GM18508 (cell line): ENCODE results near the gene CDIP1.

Source experiments
- ATAC-seq: cut with Tn5 transposase; IDR thresholded peaks from one replicate; pipeline ENCODE4 v1.9.1; 2021; ENCODE audit warnings: moderate number of reproducible peaks; ENCODE audit not compliant: insufficient read depth, unreplicated experiment

The CDIP1 gene

DNA sequence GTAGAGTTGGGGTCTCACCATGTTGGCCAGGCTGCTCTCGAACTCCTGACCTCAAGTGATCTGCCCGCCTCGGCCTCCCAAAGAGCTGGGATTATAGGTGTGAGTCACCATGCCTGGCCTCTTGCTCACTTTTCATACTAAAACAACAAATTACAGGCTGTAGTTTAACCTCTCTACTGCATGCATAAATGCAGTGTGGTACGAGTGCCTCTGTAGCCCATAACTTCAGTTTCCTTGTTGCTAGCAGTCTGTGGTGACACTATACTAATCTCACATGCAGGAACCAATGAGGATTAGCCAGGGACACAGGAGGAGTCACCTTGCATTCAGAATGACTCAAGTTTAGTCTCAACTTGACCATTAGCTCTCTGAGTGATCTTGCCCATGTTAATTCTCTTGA, 42.3 kb downstream of the CDIP1 start:
- ATAC-seq, result no peak

DNA sequence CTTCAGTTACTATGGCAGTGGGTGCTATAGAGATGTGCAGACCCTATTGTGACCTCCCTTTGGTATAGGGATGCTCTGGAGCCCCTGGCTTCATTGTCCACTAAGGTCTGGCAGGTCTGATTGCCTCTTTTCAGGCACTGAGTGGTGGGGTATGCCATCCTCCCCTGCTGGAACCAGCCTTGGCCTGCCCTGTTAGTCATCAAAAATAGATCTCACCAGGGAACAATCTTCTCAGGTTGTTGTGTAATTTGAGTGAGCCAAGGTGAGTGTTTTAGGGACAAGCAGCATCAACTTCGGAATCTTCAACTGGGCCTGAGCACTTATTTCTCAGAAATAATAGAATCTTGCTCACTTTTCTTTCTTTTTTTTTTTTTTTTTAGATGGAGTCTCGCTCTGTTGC, 42.8 kb downstream of the CDIP1 start:
- no peak for ATAC-seq

DNA sequence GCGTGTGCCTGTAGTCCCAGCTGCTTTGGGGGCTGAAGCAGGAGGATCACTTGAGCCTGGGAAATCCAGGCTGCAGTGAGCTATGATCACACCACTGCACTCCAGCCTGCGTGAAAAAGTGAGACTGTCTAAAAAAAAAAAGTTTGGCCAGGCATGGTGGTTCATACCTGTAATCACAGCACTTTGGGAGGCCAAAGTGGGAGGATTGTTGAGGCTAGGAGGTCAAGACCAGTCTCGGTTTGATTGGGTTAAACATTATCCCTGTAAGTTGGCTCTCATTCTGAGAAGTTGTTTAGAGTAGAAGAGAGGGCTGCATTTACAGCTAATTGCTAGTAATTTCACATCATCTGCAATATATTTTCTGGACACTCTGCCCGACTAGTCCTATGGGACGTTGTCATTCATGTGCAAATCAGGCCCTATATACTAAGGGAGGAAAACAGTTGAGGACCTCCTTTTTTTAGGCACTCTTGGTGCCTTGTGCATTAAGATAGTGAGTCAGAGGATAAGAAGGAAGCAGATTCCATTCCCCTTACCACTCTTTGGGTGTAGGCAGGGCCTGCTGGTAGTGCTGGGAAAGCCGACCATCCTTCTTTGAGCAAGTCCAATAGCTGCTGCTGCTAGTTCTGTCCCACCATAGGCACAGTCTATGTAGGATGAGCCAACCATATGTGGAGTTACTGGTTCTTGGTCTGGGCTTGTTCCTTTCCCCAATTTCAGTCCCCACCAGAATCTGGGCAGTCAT, 43.7 kb downstream of the CDIP1 start:
- no peak for ATAC-seq

DNA sequence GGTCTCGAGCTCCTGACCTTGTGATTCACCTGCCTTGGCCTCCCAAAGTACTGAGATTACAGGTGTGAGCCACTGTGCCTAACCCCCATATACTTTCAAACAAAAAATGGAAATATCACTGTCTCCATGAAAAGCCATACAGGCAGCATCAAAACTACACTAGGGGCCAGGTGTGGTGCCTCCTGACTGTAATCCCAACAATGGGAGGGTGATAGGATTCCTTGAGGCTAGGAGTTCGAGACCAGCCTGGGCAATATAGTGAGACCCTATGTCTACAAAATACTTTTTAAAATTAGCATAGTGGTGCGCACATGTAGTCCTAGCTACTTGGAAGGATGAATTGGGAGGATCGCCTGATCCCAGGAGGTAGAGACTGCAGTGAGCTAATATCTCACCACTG, 46.7 kb downstream of the CDIP1 start:
- ATAC-seq, result no peak

- ATAC-seq, result no peak
Observed at GRCh38 chr16:4489030-4489429, 49.5 kb downstream of the CDIP1 start.

DNA sequence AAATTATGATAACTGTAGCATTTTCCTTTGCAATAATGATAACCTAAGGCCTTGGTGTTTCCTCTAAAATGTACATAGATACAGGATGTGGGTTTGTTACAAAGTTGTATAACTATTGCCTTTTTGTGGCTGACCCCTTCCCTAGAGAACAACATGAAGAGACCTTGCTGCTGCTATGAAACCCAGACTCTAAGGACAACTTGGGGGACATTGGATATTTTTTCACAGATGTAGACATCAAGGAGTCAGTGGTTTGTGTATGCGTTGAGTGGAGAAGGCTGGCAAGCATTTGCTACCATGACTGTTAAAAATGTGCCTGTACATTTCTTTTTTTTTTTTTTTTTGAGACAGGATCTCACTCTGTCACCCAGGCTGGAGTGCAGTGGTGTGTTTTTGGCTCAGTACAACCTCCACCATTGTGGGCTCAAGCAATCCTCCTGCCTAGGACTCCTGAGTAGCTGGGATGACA, 50.0 kb downstream of the CDIP1 start:
- ATAC-seq, result no peak

DNA sequence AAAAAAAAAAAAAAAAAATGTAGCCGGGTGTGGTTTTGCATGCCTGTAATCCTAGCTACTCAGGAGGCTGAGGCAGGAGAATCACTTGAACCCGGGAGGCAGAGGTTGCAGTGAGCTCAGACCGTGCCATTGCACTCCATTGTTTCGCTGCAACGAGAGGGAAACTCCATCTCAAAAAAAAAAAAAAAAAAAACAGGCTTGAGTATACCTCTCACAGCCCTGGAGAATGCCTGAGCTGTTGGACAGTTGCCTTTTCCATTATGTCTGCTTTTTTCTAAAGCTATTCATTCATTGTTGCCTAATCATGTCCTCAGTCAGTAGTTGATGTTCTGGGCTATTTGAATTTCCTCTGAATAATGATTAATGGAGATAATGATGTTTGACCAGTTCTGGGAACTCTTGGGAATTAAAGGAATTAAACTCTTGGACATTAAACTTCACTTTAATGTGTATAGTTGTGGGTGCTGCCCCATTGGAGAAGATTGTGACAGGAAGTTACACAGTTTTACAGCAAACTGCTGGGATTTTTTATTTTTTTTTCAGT, 50.5 kb downstream of the CDIP1 start:
- ATAC-seq, result no peak

DNA sequence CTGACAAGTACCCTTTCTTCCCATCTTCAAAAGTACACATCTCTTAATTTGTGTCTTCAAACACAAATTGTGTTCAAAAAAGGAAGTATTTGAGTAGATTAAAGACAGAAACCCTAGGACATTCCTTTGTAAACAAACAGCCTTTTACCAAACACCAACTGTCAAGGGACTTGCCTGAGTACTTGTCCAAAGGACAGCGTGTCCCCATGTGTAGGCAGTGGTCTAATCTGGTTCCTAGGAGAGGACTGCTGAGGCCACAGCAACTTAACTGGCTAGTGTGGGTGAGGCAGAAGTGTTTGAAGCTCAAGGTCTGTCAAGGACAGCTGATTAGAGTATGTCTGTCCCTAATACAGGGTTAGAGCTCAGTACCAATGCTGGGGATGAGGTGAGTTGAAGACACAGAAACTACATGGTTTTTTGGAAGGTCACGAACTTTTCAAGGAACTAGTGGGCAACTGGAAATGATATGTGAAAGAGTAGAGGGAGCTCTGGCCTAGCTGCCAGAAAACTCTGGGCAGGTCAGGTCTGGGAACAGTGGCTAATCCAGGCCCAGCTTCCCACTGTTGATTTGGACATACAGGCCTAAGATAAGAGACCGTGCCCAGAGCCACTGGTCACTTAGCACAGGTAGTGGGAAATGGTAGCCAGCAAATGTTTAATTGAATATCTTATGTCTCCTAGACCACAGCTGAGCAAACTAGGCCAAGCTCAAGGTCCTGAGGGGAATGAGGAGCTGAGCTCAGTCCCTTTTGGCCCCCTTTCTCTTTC, 52.3 kb downstream of the CDIP1 start:
- ATAC-seq, result no peak

DNA sequence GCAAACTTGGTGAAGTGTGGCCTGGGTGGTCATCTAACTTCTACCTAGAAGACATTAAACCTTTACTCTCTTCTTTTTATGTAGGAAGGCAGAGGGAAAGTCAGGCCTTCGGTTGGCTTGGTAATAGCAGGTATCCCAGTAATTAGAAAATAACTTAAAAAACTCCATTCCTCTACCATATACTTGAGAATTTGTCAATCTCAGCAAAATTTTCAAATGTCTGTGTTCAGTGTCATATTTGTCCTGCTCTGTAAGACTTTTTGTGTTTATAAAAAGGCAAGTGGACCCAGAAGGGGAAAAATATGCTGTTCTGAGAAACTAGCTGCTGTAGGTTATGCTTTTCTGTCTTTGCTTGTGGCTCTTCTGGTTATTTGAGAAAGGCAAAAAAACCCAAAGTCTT, 56.6 kb downstream of the CDIP1 start:
- ATAC-seq, result no peak

GRCh38 chr16:4481526-4481925, 57.0 kb downstream of the CDIP1 start:
- ATAC-seq, result no peak

DNA sequence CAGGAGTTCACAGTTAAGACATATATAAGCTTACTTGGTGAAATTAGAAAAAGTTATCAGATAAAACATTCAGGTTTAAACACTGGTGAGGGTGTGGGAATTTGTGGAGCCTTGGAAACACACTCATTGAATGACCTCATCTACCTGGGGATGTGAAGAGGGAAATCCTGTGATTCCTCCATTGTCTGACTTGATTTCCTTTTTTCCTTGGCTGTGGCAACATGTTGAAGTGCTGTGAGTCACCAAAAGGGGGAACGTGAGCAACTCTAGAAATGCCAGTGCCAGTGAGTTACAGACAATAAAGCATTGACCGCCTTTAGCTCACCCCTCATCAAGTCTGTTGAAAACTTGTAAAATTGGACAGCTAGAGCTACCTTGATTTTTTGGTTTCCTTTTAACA, 60.6 kb downstream of the CDIP1 start:
- ATAC-seq, result no peak

GRCh38 chr16:4475880-4476788, 62.4 kb downstream of the CDIP1 start, which contains the start of gene HMOX2:
Gene HMOX2 (plus strand): TSS chr16:4476398. CDS start chr16:4505525, 29,127 bp downstream.
- peak; percentile 62 for ATAC-seq

DNA sequence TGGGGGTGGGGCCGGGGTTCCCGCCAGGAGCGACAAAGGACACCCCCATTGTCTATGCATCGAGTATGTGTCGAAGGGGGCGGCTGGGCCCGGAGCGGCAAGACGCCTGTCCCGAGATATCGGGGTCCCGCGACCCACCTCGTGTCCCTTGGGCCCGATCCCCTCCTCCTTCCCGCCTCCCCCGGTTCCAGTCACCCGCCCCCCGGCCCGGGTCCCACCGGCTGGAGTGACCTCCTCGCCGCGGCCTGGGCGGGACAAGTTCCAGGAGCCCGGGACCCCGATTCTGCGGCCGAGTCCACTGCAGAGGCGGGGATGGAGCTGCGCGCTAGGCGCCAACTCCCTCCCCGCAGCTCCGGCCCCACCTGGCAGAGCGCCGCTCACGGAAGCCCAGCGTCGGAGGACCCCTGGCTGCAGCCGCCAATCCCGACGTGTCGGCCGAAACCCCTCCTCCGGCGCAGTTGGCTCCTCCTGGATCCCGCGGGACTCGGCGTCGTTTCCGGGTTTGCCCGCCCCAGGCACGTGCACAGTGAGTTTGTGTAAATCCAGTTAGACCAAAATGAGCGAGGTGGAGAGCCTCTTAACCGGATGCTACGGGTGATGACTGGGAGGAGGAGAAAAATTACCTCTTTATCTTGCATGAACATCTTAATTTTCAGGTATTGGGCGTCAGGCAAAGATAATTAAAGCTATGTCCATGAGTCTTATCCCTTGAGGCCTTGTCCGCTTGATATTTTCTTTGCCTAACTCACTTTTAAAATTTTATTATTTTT, 64.2 kb downstream of the CDIP1 start, which contains the start of gene NMRAL1:
NMRAL1 (minus strand) TSS at position 434 of the 770 bp plus-strand sequence. CDS start 493 bp downstream, outside the sequence.
- ATAC-seq, result no peak

GRCh38 chr16:4472880-4473279, 65.7 kb downstream of the CDIP1 start:
- no peak for ATAC-seq

- no peak for ATAC-seq
Observed at GRCh38 chr16:4471869-4472268, 66.7 kb downstream of the CDIP1 start.

- ATAC-seq, result no peak
Observed at GRCh38 chr16:4468972-4469371, 69.6 kb downstream of the CDIP1 start.

DNA sequence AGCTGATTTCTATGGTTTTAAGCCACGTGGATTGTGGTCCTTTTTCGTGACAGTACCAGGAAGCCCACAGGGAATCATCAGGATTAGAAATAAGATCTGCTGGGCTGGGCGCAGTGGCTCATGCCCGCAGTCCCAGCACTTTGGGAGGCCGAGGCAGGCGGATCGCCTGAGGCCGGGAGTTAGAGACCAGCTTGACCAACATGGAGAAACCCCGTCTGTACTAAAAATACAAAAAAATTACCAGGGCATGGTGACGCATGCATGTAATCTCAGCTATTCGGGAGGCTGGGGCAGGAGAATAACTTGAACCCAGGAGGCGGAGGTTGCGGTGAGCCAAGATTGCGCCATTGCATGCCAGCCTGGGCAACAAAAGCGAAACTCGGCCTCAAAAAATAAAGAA, 70.7 kb downstream of the CDIP1 start:
- no peak for ATAC-seq

- no peak for ATAC-seq
Observed at GRCh38 chr16:4465977-4466779, 72.4 kb downstream of the CDIP1 start.
